Measurements from ENCODE around the gene OSCAR. TPM values are rescaled to one million over a fixed set of nuclear protein-coding genes. Genes with fewer than 3 reads are reported as not detected.
A peak's percentile ranks its signal among the peaks of the same experiment; 100 is the strongest.

Gene OSCAR
- total and polyA plus RNA-seq, 2 of the 13 experiments (the other 11 are each of a cell fraction or from before 2014, with no cell fraction given): 1.9 TPM; not detected in 1

DNA sequence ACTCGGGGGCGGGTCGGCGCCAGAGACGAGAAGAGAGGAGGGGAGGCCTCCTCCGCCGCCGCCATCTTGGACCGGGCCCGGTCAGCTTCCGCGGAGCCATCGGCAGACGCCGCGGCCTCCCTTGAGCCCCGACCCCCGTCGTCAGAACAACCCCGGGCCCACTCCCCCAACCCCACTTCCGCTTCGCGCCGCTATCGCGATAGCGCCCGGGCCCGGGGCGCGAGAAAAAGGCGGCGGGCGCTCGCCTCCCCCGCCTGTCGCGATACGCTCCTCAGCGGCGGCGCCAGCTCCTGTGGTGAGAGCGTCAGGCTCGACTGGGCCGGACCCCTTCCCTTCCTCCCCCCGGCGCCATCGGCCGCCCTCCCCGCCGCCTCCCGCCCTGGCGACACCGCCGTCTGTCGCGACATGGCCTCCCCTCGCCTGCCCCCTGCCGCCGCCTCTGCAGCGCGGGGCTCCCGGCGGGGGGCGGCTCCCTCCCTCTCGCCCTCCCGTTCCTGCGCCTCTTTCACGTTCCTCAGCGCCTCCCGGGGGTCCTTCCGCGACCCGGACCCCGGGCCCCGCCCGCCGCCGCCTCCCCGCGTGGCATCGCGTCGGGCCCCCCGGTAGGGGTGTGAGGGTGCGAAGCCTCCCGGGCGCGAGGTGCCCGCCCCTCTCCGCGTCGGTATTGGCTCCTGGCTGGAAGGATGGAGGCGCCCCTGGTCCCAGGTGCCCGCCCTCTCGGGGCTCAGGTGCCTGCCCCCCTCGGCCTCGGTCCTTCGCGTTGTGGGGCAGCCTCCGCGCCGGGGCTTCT, 37.3 kb upstream of the OSCAR start, which contains the start of gene CNOT3 (continued):
- TF ChIP-seq ZBTB7B (CRISPR knock-in tag; IDR thresholded peaks at IDR 0.05): no peak
- TF ChIP-seq ZNF430 (CRISPR knock-in tag; IDR thresholded peaks at IDR 0.05): 0 out of 2 replicates have a peak, but pooled peaks have one; percentile 41
- peak; percentile 70; the same call in 1 of the 2 replicates for TF ChIP-seq THAP8 (CRISPR knock-in tag; IDR thresholded peaks at IDR 0.05; ENCODE audit: borderline replicate concordance)
- TF ChIP-seq FOXC1 (CRISPR knock-in tag; IDR thresholded peaks at IDR 0.05; ENCODE audit: borderline replicate concordance): peak; percentile 44; the same call in 1 of the 2 replicates
- TF ChIP-seq PAWR (CRISPR knock-in tag; IDR thresholded peaks at IDR 0.05; ENCODE audit: borderline replicate concordance): no peak
- peak; percentile 58; the same call in 1 of the 2 replicates for TF ChIP-seq SIN3A (IDR thresholded peaks at IDR 0.05; ENCODE audit: borderline replicate concordance, low read depth, low read length)
- TF ChIP-seq KLF12 (CRISPR knock-in tag; IDR thresholded peaks at IDR 0.05; ENCODE audit: borderline replicate concordance): peak; percentile 60; the same call in 1 of the 2 replicates
- no peak for TF ChIP-seq ELF1 (CRISPR knock-in tag; IDR thresholded peaks at IDR 0.05)
- TF ChIP-seq THAP9 (CRISPR knock-in tag; IDR thresholded peaks at IDR 0.05; ENCODE audit: borderline replicate concordance): peak; percentile 77; the same call in 1 of the 2 replicates
- peak; percentile 99 for TF ChIP-seq CBX2 (IDR thresholded peaks at IDR 0.05; ENCODE audit: low read depth, low read length)
- TF ChIP-seq CBX2 (CRISPR knock-in tag; IDR thresholded peaks at IDR 0.05; ENCODE audit: low read depth): no peak
- TF ChIP-seq ZNF530 (CRISPR knock-in tag; IDR thresholded peaks at IDR 0.05; ENCODE audit: low read depth): no peak
- no peak for TF ChIP-seq RORA (CRISPR knock-in tag; IDR thresholded peaks at IDR 0.05)
